Activated T-helper 1 cell treated with anti-CD3 and anti-CD28 coated beads, Interleukin-12 subunit alpha, Interleukin-12 subunit beta, Interleukin-2, Interleukin-4 antibody, amounts not matched to agents 30 ng/mL and 10 ng/mL and 1 ng/mL, durations not matched to agents 14 hours and 24 hours and 36 hours (primary cell): Measurements from ENCODE around the gene B4GALT7. TPM values are rescaled to one million over a fixed set of nuclear protein-coding genes. Genes with fewer than 3 reads are reported as not detected.
"Not testable (repeated sequence)": the region's sequence is repeated elsewhere in the genome, so short reads cannot be mapped to it uniquely, and the experiment has no call there.

ENCODE experiments used
- DNase-seq: peaks from one replicate; pipeline ENCODE4 v3.0.0; 2021; ENCODE audit warnings: low spot score
- H3K27ac Mint-ChIP-seq: one replicate; pipeline ENCODE4 v1.8.0; 2021; ENCODE audit warnings: mild to moderate bottlenecking, mixed read lengths
- H3K27me3 Mint-ChIP-seq: one replicate; pipeline ENCODE4 v1.8.0; 2022; ENCODE audit warnings: mild to moderate bottlenecking, moderate library complexity, mixed read lengths; ENCODE audit not compliant: insufficient read depth
- H3K36me3 Mint-ChIP-seq: one replicate; pipeline ENCODE4 v1.8.0; 2021; ENCODE audit warnings: low read depth, mixed read lengths
- H3K4me1 Mint-ChIP-seq: one replicate; pipeline ENCODE4 v1.8.0; 2021; ENCODE audit warnings: low read depth, mixed read lengths
- H3K4me3 Mint-ChIP-seq: one replicate; pipeline ENCODE4 v1.8.0; 2021; ENCODE audit warnings: mild to moderate bottlenecking, moderate library complexity, mixed read lengths
- H3K9me3 Mint-ChIP-seq: one replicate; pipeline ENCODE4 v1.8.0; 2021; ENCODE audit warnings: mixed read lengths
- intact Hi-C: fragments of 100-400 bp; cut with micrococcal nuclease; formaldehyde crosslinking; loops from one replicate; pipeline ENCODE4 v1.15.1; 2024
- total RNA-seq: library from RNA; stranded (reverse); gene quantifications from 2 replicates; pipeline ENCODE4 v1.2.3, GENCODE V29; 2022

B4GALT7 gene
- total RNA-seq = 27.7 and 28.4 TPM in 2 replicates

DNA sequence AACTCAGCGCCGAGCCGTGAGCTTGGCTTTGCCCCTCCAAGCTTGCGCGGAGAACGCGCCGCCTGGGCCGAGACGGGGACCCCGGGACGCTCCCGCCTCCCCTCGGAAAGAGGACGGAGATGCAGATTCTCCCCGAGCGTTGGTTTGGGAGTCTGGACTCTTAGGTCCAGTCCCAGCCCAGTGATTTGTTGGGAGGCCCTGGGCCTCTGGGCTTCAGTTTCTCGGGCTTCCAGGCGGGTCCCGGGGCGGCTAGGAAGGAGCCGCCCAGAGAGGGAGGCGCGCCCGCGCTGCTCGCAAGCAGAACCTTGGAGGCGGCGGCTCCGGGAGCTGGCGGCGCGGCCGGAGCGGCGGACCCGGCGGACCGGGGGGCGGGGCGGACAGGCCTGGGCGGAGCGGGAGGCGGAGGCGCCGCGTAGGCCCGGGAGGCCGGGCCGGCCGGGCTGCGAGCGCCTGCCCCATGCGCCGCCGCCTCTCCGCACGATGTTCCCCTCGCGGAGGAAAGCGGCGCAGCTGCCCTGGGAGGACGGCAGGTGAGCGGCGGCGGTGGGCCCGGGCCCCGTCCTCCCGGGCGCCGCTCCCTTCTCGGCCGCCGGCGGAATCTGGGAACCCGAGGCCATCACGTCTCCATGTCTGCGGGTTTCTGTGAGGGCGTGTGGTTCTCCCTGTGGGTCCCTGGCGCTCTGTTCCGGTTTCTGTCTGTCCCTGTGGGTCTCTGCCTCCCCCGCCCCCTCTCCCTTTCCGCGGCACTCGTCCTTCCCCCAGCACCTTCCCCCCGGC lies at the start of gene B4GALT7:
Gene B4GALT7 (plus strand): TSS at position 402 of the 777 bp plus-strand sequence. CDS start 79 bp downstream, at position 481.
- peaks cover 1% of the 10 kb centered on the region for H3K27me3 Mint-ChIP-seq
- H3K9me3 Mint-ChIP-seq = no peaks in the 10 kb centered on the region
- H3K4me3 Mint-ChIP-seq = peak within 1 kb of the TSS; percentile 96
- intact Hi-C loops = loop anchor here (1.0 to 10.0 kb wide), 7 partner anchors 8 to 1425 kb away; partner anchors contain the start of genes FAM193B, HNRNPAB, RNF44 and TMED9
- peak within 1 kb of the TSS; percentile 95 for H3K27ac Mint-ChIP-seq
- peaks cover 30% of the 10 kb centered on the region for H3K4me1 Mint-ChIP-seq
- peaks cover 16% of the 10 kb centered on the region for H3K36me3 Mint-ChIP-seq
- peak; percentile 80 for DNase-seq

DNA sequence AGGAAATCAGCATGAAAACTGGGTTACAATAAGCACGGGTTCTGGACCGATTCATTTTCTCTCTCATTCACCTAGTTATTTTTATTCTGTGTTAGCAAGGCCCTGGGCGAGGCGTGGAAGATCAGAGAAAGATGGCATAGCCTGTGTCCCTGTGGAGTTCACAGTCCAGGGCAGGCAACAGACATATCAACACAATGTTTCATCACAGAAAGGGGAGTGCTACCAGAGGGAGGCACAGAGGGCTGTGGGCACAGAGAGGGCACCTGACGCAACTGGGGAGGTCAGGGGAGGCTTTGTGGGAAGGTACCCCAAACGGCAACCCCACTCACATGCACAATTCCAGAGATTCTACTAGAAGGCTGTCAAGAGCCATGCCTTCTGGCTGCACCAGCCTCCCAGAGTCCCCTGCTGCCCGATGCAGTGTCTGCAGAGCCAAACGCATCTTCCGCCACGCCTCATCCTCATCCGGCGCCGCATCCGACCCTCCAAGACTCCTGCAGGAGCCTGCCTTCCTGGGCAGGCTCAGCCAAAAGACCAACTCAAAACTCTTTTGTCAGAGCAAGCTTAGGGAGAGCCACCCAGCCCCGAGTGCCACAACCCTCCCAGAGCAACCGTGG lies 47.0 kb upstream of the B4GALT7 start:
- peak overlapping the region; percentile 81 for H3K4me3 Mint-ChIP-seq
- intact Hi-C loops = loop anchor here (10.0 kb wide), 1 partner anchor 1168 kb away; the partner anchor contains the start of genes HIGD2A and NOP16
- no peak for DNase-seq
- no peak overlapping the region for H3K27ac Mint-ChIP-seq
- H3K9me3 Mint-ChIP-seq = no peaks in the 10 kb centered on the region
- no peaks in the 10 kb centered on the region for H3K27me3 Mint-ChIP-seq
- peaks cover 41% of the 10 kb centered on the region for H3K4me1 Mint-ChIP-seq
- H3K36me3 Mint-ChIP-seq = peaks cover 14% of the 10 kb centered on the region

DNA sequence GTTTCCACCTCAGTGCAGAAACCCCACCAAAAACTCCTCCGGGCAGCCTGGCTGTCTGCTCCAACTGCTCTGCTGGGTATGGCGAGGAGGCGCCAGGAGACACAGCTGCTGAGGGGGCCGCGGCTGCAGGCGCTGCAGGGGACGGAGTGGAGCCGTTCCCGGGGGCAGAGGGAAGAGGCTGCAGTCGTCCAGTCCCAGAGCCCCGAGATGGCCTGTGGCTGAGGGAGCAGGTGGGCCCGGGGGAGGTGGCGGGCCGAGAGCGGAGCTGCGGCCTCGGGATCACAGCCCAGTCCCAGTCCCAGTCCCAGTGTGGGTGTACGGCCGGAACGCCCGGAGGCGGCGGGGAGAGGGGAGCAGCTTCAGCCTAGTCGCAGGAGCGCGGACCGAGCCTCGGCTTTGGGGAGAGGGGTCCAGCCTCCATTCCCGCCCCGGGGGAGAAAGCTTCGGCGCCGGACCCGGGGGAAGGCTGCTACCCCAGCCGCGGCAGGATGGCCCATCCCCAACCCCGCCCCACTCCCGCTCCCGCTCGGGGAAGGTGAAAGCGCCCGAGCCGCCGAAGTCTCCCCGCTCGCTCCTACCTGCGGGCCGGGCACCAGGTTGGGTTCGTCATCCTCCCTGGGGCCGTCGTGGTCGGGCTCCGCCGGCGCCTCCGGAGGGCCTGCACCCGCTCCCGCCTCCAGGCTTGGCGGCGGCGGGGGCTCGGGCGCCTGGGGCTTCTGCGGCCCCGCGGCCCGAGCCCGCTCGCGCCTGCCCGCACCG lies 46.1 kb upstream of the B4GALT7 start:
- Mint-ChIP-seq H3K27ac (peak overlapping the region; percentile 23), H3K4me3 (peak overlapping the region; percentile 81), H3K4me1 (peaks cover 37% of the 10 kb centered on the region), H3K27me3 (no peaks in the 10 kb centered on the region), H3K9me3 (no peaks in the 10 kb centered on the region), H3K36me3 (peaks cover 13% of the 10 kb centered on the region)
- DNase-seq = peak; percentile 31
- intact Hi-C loops = loop anchor here (1.0 to 10.0 kb wide), 5 partner anchors 37 to 1169 kb away; partner anchors contain the start of genes B4GALT7, HIGD2A, NOP16 and PDLIM7

DNA sequence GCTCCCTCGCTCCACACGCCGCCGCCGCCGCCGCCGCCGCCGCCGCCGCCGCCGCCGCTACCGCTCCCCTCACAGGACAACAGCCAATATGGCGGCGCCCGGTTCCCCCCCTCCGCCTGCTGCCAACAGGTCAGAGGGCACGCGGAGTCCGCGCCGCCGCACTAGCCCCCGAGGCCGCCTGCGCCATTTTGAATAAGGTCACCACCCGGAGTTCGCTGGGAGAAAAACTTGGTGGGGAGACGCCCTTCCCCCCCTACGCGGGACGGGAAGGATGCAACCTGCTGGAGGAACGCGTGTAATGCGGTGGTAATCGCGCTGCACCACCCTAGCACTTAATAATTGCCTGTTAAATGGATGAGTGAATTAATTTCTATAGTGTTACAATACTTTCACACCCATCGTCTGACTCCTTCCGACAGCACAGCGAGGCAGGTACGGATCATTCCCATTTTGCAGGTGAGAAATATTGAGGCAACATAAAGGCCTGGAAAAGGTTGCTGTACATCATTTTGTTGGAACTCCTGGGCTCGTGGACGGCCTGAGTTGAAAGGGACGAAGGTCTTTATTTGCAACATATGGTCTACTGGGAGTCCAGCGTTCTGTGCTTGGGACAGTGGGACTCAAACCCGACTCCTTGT lies 45.3 kb upstream of the B4GALT7 start, which contains the start of gene FAM193B:
Gene FAM193B (minus strand): TSS at position 90 of the 638 bp plus-strand sequence. CDS start 105 bp downstream, outside the sequence.
- Mint-ChIP-seq H3K36me3 (peaks cover 12% of the 10 kb centered on the region), H3K27ac (peak within 1 kb of the TSS; percentile 85), H3K27me3 (no peaks in the 10 kb centered on the region), H3K4me3 (peak within 1 kb of the TSS; percentile 88), H3K9me3 (no peaks in the 10 kb centered on the region), H3K4me1 (peaks cover 37% of the 10 kb centered on the region)
- peak; percentile 94 for DNase-seq
- intact Hi-C loops = loop anchor here (1.0 to 10.0 kb wide), 5 partner anchors 37 to 1170 kb away; partner anchors contain the start of genes B4GALT7, HIGD2A, NOP16 and PDLIM7

DNA sequence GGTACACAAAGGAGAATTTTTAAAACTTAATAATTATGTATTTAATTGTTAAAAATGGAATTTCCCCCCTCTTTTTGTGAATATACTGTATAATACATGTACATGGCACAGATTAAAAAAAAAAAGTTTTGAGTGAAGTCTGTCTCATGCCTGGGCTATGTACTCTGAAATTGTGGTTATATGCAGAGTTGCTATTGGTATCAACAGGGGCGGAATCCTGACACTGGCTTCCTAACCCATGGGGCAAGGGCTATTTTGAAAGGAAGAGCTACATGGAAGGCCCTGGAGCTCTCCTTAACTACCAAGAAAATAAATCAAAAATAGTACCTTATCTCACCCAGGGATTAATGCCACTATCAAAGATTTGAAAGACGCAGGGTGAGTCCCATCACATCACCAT lies 44.7 kb upstream of the B4GALT7 start:
- Mint-ChIP-seq H3K4me3 (peak overlapping the region; percentile 88), H3K27me3 (no peaks in the 10 kb centered on the region), H3K36me3 (peaks cover 9% of the 10 kb centered on the region), H3K4me1 (peaks cover 37% of the 10 kb centered on the region), H3K27ac (no peak overlapping the region), H3K9me3 (no peaks in the 10 kb centered on the region)
- DNase-seq = no peak
- intact Hi-C loops = loop anchor here (2.0 to 10.0 kb wide), 2 partner anchors 46 to 1170 kb away; partner anchors contain the start of genes B4GALT7, HIGD2A and NOP16

- no peak overlapping the region for H3K27ac Mint-ChIP-seq
- no peaks in the 10 kb centered on the region for H3K9me3 Mint-ChIP-seq
- H3K4me1 Mint-ChIP-seq = peaks cover 37% of the 10 kb centered on the region
- intact Hi-C loops = loop anchor here (2.0 to 10.0 kb wide), 2 partner anchors 45 to 1171 kb away; partner anchors contain the start of genes B4GALT7, HIGD2A and NOP16
- DNase-seq = no peak
- no peak overlapping the region for H3K4me3 Mint-ChIP-seq
- peaks cover 8% of the 10 kb centered on the region for H3K36me3 Mint-ChIP-seq
- no peaks in the 10 kb centered on the region for H3K27me3 Mint-ChIP-seq
These were observed 44.3 kb upstream of the B4GALT7 start for GRCh38 chr5:177555665-177556064.

DNA sequence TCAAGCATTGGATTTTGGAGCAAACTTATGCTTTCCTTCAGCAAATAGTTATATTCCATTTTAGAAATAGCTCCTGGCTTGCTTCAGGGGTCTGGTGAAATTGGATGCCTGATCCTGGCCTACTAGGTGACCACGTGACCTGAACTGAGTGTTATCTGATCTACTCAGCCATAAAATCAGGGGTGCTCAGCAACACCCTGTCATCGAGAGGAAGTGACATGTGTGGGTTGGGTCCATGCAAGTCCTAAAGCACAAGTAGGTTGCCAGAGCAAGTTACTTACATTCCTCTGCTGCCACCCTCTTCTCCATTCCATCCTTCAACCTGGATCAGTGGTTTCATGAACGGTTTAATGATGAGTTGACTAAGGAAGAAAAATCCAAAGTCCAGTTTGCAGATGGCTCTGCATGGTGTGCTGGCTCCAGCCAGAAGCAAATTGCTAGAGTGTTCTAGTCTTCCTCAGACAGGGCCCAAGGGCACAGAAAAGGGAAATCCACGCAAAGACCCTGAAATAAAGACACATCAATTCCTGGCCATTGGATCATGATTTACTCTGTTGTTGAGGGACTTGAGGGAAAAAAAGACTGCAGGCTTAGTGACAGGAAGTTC lies 42.8 kb upstream of the B4GALT7 start:
- H3K27ac Mint-ChIP-seq = no peak overlapping the region
- intact Hi-C loops = loop anchor here (10.0 kb wide), 1 partner anchor 1172 kb away; the partner anchor contains the start of genes HIGD2A and NOP16
- DNase-seq = peak; percentile 10
- H3K4me1 Mint-ChIP-seq = peaks cover 31% of the 10 kb centered on the region
- H3K27me3 Mint-ChIP-seq = no peaks in the 10 kb centered on the region
- H3K4me3 Mint-ChIP-seq = no peak overlapping the region
- peaks cover 2% of the 10 kb centered on the region for H3K36me3 Mint-ChIP-seq
- H3K9me3 Mint-ChIP-seq = no peaks in the 10 kb centered on the region

GRCh38 chr5:177557796-177558195 lies 42.1 kb upstream of the B4GALT7 start:
- no peaks in the 10 kb centered on the region for H3K9me3 Mint-ChIP-seq
- no peak overlapping the region for H3K27ac Mint-ChIP-seq
- intact Hi-C loops = loop anchor here (10.0 kb wide), 1 partner anchor 1173 kb away; the partner anchor contains the start of genes HIGD2A and NOP16
- DNase-seq = no peak
- H3K4me1 Mint-ChIP-seq = peaks cover 25% of the 10 kb centered on the region
- no peaks in the 10 kb centered on the region for H3K27me3 Mint-ChIP-seq
- H3K4me3 Mint-ChIP-seq = no peak overlapping the region
- H3K36me3 Mint-ChIP-seq = no peaks in the 10 kb centered on the region

- not testable (repeated sequence) for H3K9me3 Mint-ChIP-seq, H3K4me3 Mint-ChIP-seq, DNase-seq, H3K36me3 Mint-ChIP-seq, H3K27ac Mint-ChIP-seq, H3K27me3 Mint-ChIP-seq
- intact Hi-C loops = loop anchor here (10.0 kb wide), 1 partner anchor 1175 kb away; the partner anchor contains the start of genes HIGD2A and NOP16
- peaks cover 16% of the 10 kb centered on the region for H3K4me1 Mint-ChIP-seq
These were observed 40.4 kb upstream of the B4GALT7 start for GRCh38 chr5:177559446-177559941.

DNA sequence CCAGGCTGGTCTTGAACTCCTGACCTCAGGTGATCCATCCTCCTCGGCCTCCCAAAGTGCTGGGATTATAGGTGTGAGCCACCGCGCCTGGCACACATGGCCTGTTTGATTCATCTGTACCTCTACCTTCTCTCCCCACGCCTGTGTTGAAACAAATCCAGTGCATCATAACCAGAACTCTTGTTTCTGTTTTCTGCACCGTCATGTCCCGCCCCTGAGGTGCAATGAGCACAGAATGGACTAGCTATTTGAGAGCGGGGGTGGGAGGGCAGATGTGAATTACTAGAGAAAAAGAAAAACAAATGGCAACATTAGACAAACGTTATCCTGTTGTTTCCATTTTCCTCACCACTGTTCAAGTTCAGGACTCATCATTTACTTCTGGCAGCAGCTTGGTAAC lies 34.9 kb upstream of the B4GALT7 start:
- Mint-ChIP-seq H3K36me3 (no peaks in the 10 kb centered on the region), H3K4me3 (no peak overlapping the region), H3K4me1 (peaks cover 4% of the 10 kb centered on the region), H3K27ac (no peak overlapping the region), H3K9me3 (no peaks in the 10 kb centered on the region), H3K27me3 (peaks cover 5% of the 10 kb centered on the region)
- DNase-seq = no peak
- intact Hi-C loops = no loop called here

DNA sequence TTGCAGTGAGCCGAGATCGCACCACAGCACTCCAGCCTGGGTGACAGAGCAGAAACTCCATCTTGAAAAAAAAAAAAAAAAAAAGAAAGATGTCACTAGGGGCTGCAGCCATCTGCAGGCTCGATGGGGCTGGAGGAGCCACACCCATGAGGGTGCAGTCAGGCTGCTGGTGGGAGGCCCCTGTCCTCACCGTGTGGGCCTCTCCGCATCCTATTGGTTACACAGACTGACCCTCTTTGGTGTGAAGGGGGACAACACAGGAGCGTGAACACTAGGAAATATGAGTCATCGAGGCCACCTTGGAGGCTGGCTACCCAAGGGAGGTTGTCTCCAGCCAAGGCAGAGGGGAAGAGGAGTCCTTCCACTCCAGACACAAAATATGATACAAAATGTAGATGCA lies 31.6 kb upstream of the B4GALT7 start:
- Mint-ChIP-seq H3K4me3 (no peak overlapping the region), H3K27ac (no peak overlapping the region), H3K9me3 (no peaks in the 10 kb centered on the region), H3K27me3 (peaks cover 5% of the 10 kb centered on the region), H3K36me3 (no peaks in the 10 kb centered on the region), H3K4me1 (peaks cover 4% of the 10 kb centered on the region)
- DNase-seq = no peak
- intact Hi-C loops = no loop called here
